CD8-positive, alpha-beta memory T cell (primary cell): Measurements from ENCODE around the gene DNAJC13. TPM values are rescaled to one million over a fixed set of nuclear protein-coding genes. Genes with fewer than 3 reads are reported as not detected.

Source experiments
- CTCF ChIA-PET: fragments of 350-600 bp; sonication (Branson Sonifier 250); formaldehyde crosslinking; loops from one replicate; lab custom pipeline; 2021; ENCODE audit warnings: antibody characterized with exemption; lab: Charles Lee
- POLR2A ChIA-PET: fragments of 350-600 bp; sonication (Branson Sonifier 250); formaldehyde crosslinking; loops from one replicate; lab custom pipeline; 2021; ENCODE audit warnings: antibody characterized with exemption; lab: Charles Lee
- DNase-seq, 5 donors: peaks; one replicate each; pipeline versions ENCODE4 v3.0.0 to v3.0.0-alpha.2; 2020 to 2022; ENCODE audit warnings: mixed read lengths in 1 of 5
- H3K27ac ChIP-seq: one replicate; pipeline ENCODE4 v1.7.0; 2013; ENCODE audit warnings: low read depth, mild to moderate bottlenecking, low read length, moderate library complexity
- H3K27me3 ChIP-seq: 2 replicates; pipeline ENCODE4 v1.7.0; 2013; ENCODE audit warnings: low read length, mild to moderate bottlenecking; ENCODE audit not compliant: insufficient read depth, poor library complexity, severe bottlenecking
- H3K36me3 ChIP-seq: 2 replicates; pipeline ENCODE4 v1.7.0; 2013; ENCODE audit warnings: mild to moderate bottlenecking, low read length, moderate library complexity; ENCODE audit not compliant: insufficient read depth
- H3K4me1 ChIP-seq: 2 replicates; pipeline ENCODE4 v1.7.0; 2013; ENCODE audit warnings: mild to moderate bottlenecking, low read length, moderate library complexity; ENCODE audit not compliant: insufficient read depth
- H3K4me3 ChIP-seq: 2 replicates; pipeline ENCODE4 v1.7.0; 2013; ENCODE audit warnings: mild to moderate bottlenecking, low read length
- H3K9me3 ChIP-seq: 2 replicates; pipeline ENCODE4 v1.7.0; 2013; ENCODE audit warnings: mild to moderate bottlenecking, low read length
- H3K27ac Mint-ChIP-seq, 8 donors: one replicate each; pipeline ENCODE4 v1.8.0; 2020 to 2021; ENCODE audit warnings: mixed read lengths in 8 of 8, mild to moderate bottlenecking in 6 of 8, inconsistent platforms in 3 of 8, moderate library complexity in 3 of 8
- H3K27me3 Mint-ChIP-seq, 2 donors: one replicate each; pipeline ENCODE4 v1.8.0; 2020 to 2021; ENCODE audit warnings: mixed read lengths in 2 of 2, mild to moderate bottlenecking in 1 of 2, moderate library complexity in 1 of 2
- H3K36me3 Mint-ChIP-seq, 3 donors: one replicate each; pipeline ENCODE4 v1.8.0; 2020 to 2021; ENCODE audit warnings: mixed read lengths in 3 of 3, inconsistent platforms in 1 of 3, mild to moderate bottlenecking in 1 of 3
- H3K4me1 Mint-ChIP-seq, 3 donors: one replicate each; pipeline ENCODE4 v1.8.0; 2020 to 2021; ENCODE audit warnings: mixed read lengths in 3 of 3, inconsistent platforms in 1 of 3, mild to moderate bottlenecking in 1 of 3
- H3K4me3 Mint-ChIP-seq, 7 donors: one replicate each; pipeline ENCODE4 v1.8.0; 2020 to 2021; ENCODE audit warnings: mixed read lengths in 7 of 7, mild to moderate bottlenecking in 6 of 7, moderate library complexity in 4 of 7, inconsistent platforms in 2 of 7
- H3K9me3 Mint-ChIP-seq, 5 donors: one replicate each; pipeline ENCODE4 v1.8.0; 2020 to 2022; ENCODE audit warnings: mixed read lengths in 5 of 5, mild to moderate bottlenecking in 3 of 5, moderate library complexity in 2 of 5, inconsistent platforms in 1 of 5
- polyA plus RNA-seq: library from polyadenylated mRNA; unstranded; fragments of 300-500 nt; fragmentation: Illumina TruSeq; gene quantifications from one replicate; pipeline ENCODE4 v1.2.3, GENCODE V29; 2021
- total RNA-seq, 2 experiments: library from RNA; stranded (reverse); gene quantifications; one replicate each; pipeline ENCODE4 v1.2.3, GENCODE V29; 2021

Gene DNAJC13
- total and polyA plus RNA-seq, 3 experiments from 2014 or later, result 8.3 to 41.7 (median 41.4) TPM

GRCh38 chr3:132435224-132435910 lies 18.1 kb downstream of the DNAJC13 start:
- Histone ChIP-seq H3K27ac (no peak overlapping the region), H3K4me3 (no peak overlapping the region), H3K36me3 (no peaks in the 10 kb centered on the region), H3K27me3 (no peaks in the 10 kb centered on the region), H3K4me1 (no peaks in the 10 kb centered on the region), H3K9me3 (no peaks in the 10 kb centered on the region)
- Mint-ChIP-seq H3K27me3 (no peaks in the 10 kb centered on the region), H3K9me3 (no peaks in the 10 kb centered on the region), H3K4me1 (peaks cover 19 to 32% (median 27%) of the 10 kb centered on the region in 3 donors), H3K27ac (peak overlapping the region in 3 of 8 donors; percentile 17 to 79 (median 76)), H3K4me3 (no peak overlapping the region), H3K36me3 (peaks cover 4 to 45% (median 9%) of the 10 kb centered on the region in 3 donors)
- POLR2A ChIA-PET, result no interaction called here
- CTCF ChIA-PET, result interaction anchor here (1.0 kb wide), 1 partner anchor 18 kb away, joined by 3 read pairs; the partner anchor contains the start of gene DNAJC13
- DNase-seq, result no peak

- no peak for DNase-seq
Observed at GRCh38 chr3:132435911-132436425, 18.7 kb downstream of the DNAJC13 start.

GRCh38 chr3:132443421-132443820 lies 26.1 kb downstream of the DNAJC13 start:
- peak overlapping the region in 3 of 8 donors; percentile 36 to 74 (median 45) for H3K27ac Mint-ChIP-seq
- peaks cover 0 to 30% (median 6%) of the 10 kb centered on the region in 3 donors for H3K36me3 Mint-ChIP-seq
- no peak overlapping the region for H3K4me3 Mint-ChIP-seq
- no peak overlapping the region for H3K4me3 ChIP-seq
- no peaks in the 10 kb centered on the region for H3K9me3 Mint-ChIP-seq
- H3K4me1 ChIP-seq, result no peaks in the 10 kb centered on the region
- H3K27me3 Mint-ChIP-seq, result no peaks in the 10 kb centered on the region
- ChIA-PET POLR2A (no interaction called here), CTCF (no interaction called here)
- no peak for DNase-seq
- peaks cover 21 to 40% (median 27%) of the 10 kb centered on the region in 3 donors for H3K4me1 Mint-ChIP-seq
- no peak overlapping the region for H3K27ac ChIP-seq
- no peaks in the 10 kb centered on the region for H3K27me3 ChIP-seq
- H3K9me3 ChIP-seq, result no peaks in the 10 kb centered on the region
- H3K36me3 ChIP-seq, result no peaks in the 10 kb centered on the region

More at GRCh38 chr3:132435911-132436425, 18.7 kb downstream of the DNAJC13 start:
- peaks cover 4 to 46% (median 9%) of the 10 kb centered on the region in 3 donors for H3K36me3 Mint-ChIP-seq
- no peaks in the 10 kb centered on the region for H3K4me1 ChIP-seq
- H3K27ac Mint-ChIP-seq, result peak overlapping the region in 2 of 8 donors; percentile 47 to 86
- no peaks in the 10 kb centered on the region for H3K9me3 ChIP-seq
- no peaks in the 10 kb centered on the region for H3K27me3 ChIP-seq
- no peaks in the 10 kb centered on the region for H3K27me3 Mint-ChIP-seq
- no peaks in the 10 kb centered on the region for H3K36me3 ChIP-seq
- no peak overlapping the region for H3K4me3 ChIP-seq
- H3K9me3 Mint-ChIP-seq, result no peaks in the 10 kb centered on the region
- POLR2A ChIA-PET, result no interaction called here
- no peak overlapping the region for H3K4me3 Mint-ChIP-seq
- no peak overlapping the region for H3K27ac ChIP-seq
- CTCF ChIA-PET, result interaction anchor here (1.0 kb wide), 1 partner anchor 18 kb away, joined by 3 read pairs; the partner anchor contains the start of gene DNAJC13
- H3K4me1 Mint-ChIP-seq, result peaks cover 19 to 33% (median 29%) of the 10 kb centered on the region in 3 donors

GRCh38 chr3:132444383-132444782 lies 27.1 kb downstream of the DNAJC13 start:
- Histone ChIP-seq H3K27me3 (no peaks in the 10 kb centered on the region), H3K9me3 (no peaks in the 10 kb centered on the region), H3K27ac (no peak overlapping the region), H3K36me3 (no peaks in the 10 kb centered on the region), H3K4me1 (no peaks in the 10 kb centered on the region), H3K4me3 (no peak overlapping the region)
- Mint-ChIP-seq H3K4me3 (no peak overlapping the region), H3K9me3 (no peaks in the 10 kb centered on the region), H3K27me3 (no peaks in the 10 kb centered on the region), H3K4me1 (peaks cover 18 to 40% (median 27%) of the 10 kb centered on the region in 3 donors), H3K27ac (peak overlapping the region in 1 of 8 donors; percentile 4), H3K36me3 (peaks cover 0 to 31% (median 2%) of the 10 kb centered on the region in 3 donors)
- DNase-seq, result no peak
- ChIA-PET CTCF (no interaction called here), POLR2A (no interaction called here)

GRCh38 chr3:132445817-132446216 lies 28.5 kb downstream of the DNAJC13 start:
- Mint-ChIP-seq H3K4me3 (no peak overlapping the region), H3K4me1 (peaks cover 15 to 36% (median 26%) of the 10 kb centered on the region in 3 donors), H3K36me3 (peaks cover 0 to 33% (median 2%) of the 10 kb centered on the region in 3 donors), H3K27me3 (no peaks in the 10 kb centered on the region), H3K27ac (no peak overlapping the region), H3K9me3 (no peaks in the 10 kb centered on the region)
- no peaks in the 10 kb centered on the region for H3K9me3 ChIP-seq
- H3K4me1 ChIP-seq, result no peaks in the 10 kb centered on the region
- CTCF ChIA-PET, result no interaction called here
- H3K36me3 ChIP-seq, result no peaks in the 10 kb centered on the region
- H3K27ac ChIP-seq, result no peak overlapping the region
- POLR2A ChIA-PET, result interaction anchor here (0.5 to 0.8 kb wide), 2 partner anchors 28 to 212 kb away, joined by 3 read pairs; partner anchors contain the start of gene DNAJC13
- H3K27me3 ChIP-seq, result no peaks in the 10 kb centered on the region
- DNase-seq, result no peak
- no peak overlapping the region for H3K4me3 ChIP-seq

- Mint-ChIP-seq H3K27me3 (no peaks in the 10 kb centered on the region), H3K27ac (peak overlapping the region in 1 of 8 donors; percentile 62), H3K36me3 (peaks cover 0 to 51% (median 8%) of the 10 kb centered on the region in 3 donors), H3K9me3 (no peaks in the 10 kb centered on the region), H3K4me1 (peaks cover 1 to 14% (median 3%) of the 10 kb centered on the region in 3 donors), H3K4me3 (no peak overlapping the region)
- Histone ChIP-seq H3K9me3 (no peaks in the 10 kb centered on the region), H3K4me1 (no peaks in the 10 kb centered on the region), H3K36me3 (no peaks in the 10 kb centered on the region), H3K27me3 (no peaks in the 10 kb centered on the region), H3K4me3 (no peak overlapping the region), H3K27ac (no peak overlapping the region)
- ChIA-PET CTCF (no interaction called here), POLR2A (no interaction called here)
- no peak for DNase-seq
Observed at GRCh38 chr3:132448216-132448961, 31.1 kb downstream of the DNAJC13 start.

- Histone ChIP-seq H3K36me3 (peaks cover 29% of the 10 kb centered on the region), H3K4me1 (no peaks in the 10 kb centered on the region), H3K4me3 (no peak overlapping the region), H3K9me3 (no peaks in the 10 kb centered on the region), H3K27ac (no peak overlapping the region), H3K27me3 (no peaks in the 10 kb centered on the region)
- ChIA-PET CTCF (no interaction called here), POLR2A (no interaction called here)
- Mint-ChIP-seq H3K4me1 (no peaks in the 10 kb centered on the region), H3K27me3 (no peaks in the 10 kb centered on the region), H3K27ac (peak overlapping the region in 1 of 8 donors; percentile 18), H3K36me3 (peaks cover 15 to 87% (median 33%) of the 10 kb centered on the region in 3 donors), H3K4me3 (no peak overlapping the region), H3K9me3 (no peaks in the 10 kb centered on the region)
- no peak for DNase-seq
Observed at GRCh38 chr3:132456136-132456535, 38.8 kb downstream of the DNAJC13 start.
